Activated T-helper 17 cell treated with anti-CD3 and anti-CD28 coated beads, Interleukin-2, amount 50 U/mL, for 72 hours (primary cell): ENCODE data around the gene SERPINA4. TPM values are rescaled to one million over a fixed set of nuclear protein-coding genes. Genes with fewer than 3 reads are reported as not detected.

ENCODE experiments used
- ATAC-seq: fragments of 150-1000 bp; cut with Tn5 transposase; replicated peaks from 2 replicates; pipeline ENCODE4 v1.10.0; 2021; ENCODE audit warnings: mild to moderate bottlenecking, moderate library complexity
- H3K27ac Mint-ChIP-seq: one replicate; pipeline ENCODE4 v1.8.0; 2022; ENCODE audit warnings: mixed read lengths
- H3K27me3 Mint-ChIP-seq: one replicate; pipeline ENCODE4 v1.8.0; 2022; ENCODE audit warnings: mixed read lengths
- H3K36me3 Mint-ChIP-seq: one replicate; pipeline ENCODE4 v1.8.0; 2022; ENCODE audit warnings: low read depth, mild to moderate bottlenecking, mixed read lengths
- H3K4me1 Mint-ChIP-seq: one replicate; pipeline ENCODE4 v1.8.0; 2022; ENCODE audit warnings: mixed read lengths
- H3K4me3 Mint-ChIP-seq: one replicate; pipeline ENCODE4 v1.8.0; 2022; ENCODE audit warnings: mild to moderate bottlenecking, mixed read lengths
- H3K9me3 Mint-ChIP-seq: one replicate; pipeline ENCODE4 v1.8.0; 2022; ENCODE audit warnings: mixed read lengths
- total RNA-seq, 2 donors: library from RNA; stranded (reverse); gene quantifications; one replicate each; pipeline ENCODE4 v1.2.3, GENCODE V29; 2022

The SERPINA4 gene
- total RNA-seq, 2 donors from 2014 or later, result not detected

DNA sequence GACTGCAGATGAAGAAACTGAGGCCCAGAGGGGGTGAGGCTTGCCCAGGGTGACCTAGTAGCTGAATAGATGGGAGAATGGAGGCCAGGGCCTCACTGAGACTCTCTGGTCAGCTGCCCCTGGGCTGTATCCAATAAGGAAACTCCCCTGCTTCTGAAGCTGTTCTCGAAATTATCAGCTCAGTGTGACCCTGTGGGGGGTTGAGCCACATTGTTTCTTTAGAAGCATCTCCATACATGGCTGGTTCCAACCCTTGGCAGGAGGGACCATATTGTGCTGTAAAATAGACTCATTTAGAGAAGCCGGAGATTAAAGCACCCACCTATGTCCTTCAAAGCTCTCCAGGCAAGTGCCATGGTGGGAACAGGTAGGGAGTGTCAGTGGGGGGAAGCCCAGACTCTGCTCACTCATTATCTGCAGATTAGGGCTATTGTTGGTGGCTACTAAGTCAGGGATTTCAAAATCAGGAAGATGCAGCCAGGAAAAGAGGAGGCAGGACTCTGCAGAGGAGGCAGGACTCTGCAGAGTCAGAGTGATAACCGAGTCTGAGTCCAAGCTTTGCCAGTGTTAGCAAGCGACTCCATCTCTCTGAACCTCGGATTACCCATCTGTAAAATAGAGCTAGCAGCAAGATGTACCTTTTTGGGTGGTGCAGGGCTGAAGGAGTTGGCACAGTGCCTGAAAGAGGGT is 23.5 kb downstream of the SERPINA4 start:
- H3K9me3 Mint-ChIP-seq, result no peaks in the 10 kb centered on the region
- no peak for ATAC-seq
- no peaks in the 10 kb centered on the region for H3K4me1 Mint-ChIP-seq
- no peaks in the 10 kb centered on the region for H3K36me3 Mint-ChIP-seq
- H3K4me3 Mint-ChIP-seq, result no peak overlapping the region
- H3K27me3 Mint-ChIP-seq, result peaks cover 20% of the 10 kb centered on the region
- no peak overlapping the region for H3K27ac Mint-ChIP-seq

- H3K9me3 Mint-ChIP-seq, result no peaks in the 10 kb centered on the region
- H3K4me1 Mint-ChIP-seq, result no peaks in the 10 kb centered on the region
- peaks cover 20% of the 10 kb centered on the region for H3K27me3 Mint-ChIP-seq
- H3K4me3 Mint-ChIP-seq, result no peak overlapping the region
- no peak overlapping the region for H3K27ac Mint-ChIP-seq
- H3K36me3 Mint-ChIP-seq, result no peaks in the 10 kb centered on the region
- ATAC-seq, result no peak
Measured at GRCh38 chr14:94586635-94587034, 25.4 kb downstream of the SERPINA4 start.

GRCh38 chr14:94588311-94588710 is 27.1 kb downstream of the SERPINA4 start:
- no peak for ATAC-seq
- no peak overlapping the region for H3K27ac Mint-ChIP-seq
- no peaks in the 10 kb centered on the region for H3K36me3 Mint-ChIP-seq
- H3K4me1 Mint-ChIP-seq, result no peaks in the 10 kb centered on the region
- no peak overlapping the region for H3K4me3 Mint-ChIP-seq
- no peaks in the 10 kb centered on the region for H3K9me3 Mint-ChIP-seq
- peaks cover 15% of the 10 kb centered on the region for H3K27me3 Mint-ChIP-seq

DNA sequence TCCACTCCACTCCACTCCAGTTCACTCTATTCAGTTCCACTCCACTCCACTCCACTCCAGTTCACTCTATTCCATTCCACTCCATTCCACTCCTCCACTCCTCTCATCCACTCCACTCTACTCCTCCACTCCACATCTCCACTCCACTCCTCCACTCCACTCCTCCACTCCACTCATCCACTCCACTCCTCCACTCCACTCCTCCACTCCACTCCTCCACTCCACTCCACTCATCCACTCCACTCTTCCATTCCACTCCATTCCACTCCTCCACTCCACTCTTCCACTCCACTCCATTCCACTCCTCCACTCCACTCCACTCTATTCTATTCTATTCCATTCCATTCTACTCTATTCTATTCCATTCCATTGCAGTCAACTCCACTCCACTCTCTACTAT is 29.8 kb downstream of the SERPINA4 start:
- peaks cover 4% of the 10 kb centered on the region for H3K4me1 Mint-ChIP-seq
- no peaks in the 10 kb centered on the region for H3K9me3 Mint-ChIP-seq
- H3K4me3 Mint-ChIP-seq, result no peak overlapping the region
- H3K27ac Mint-ChIP-seq, result no peak overlapping the region
- ATAC-seq, result no peak
- no peaks in the 10 kb centered on the region for H3K36me3 Mint-ChIP-seq
- H3K27me3 Mint-ChIP-seq, result peaks cover 24% of the 10 kb centered on the region

GRCh38 chr14:94591871-94592270 is 30.6 kb downstream of the SERPINA4 start:
- Mint-ChIP-seq H3K9me3 (no peaks in the 10 kb centered on the region), H3K36me3 (no peaks in the 10 kb centered on the region), H3K4me3 (no peak overlapping the region), H3K27me3 (peaks cover 25% of the 10 kb centered on the region), H3K4me1 (peaks cover 4% of the 10 kb centered on the region), H3K27ac (no peak overlapping the region)
- no peak for ATAC-seq

DNA sequence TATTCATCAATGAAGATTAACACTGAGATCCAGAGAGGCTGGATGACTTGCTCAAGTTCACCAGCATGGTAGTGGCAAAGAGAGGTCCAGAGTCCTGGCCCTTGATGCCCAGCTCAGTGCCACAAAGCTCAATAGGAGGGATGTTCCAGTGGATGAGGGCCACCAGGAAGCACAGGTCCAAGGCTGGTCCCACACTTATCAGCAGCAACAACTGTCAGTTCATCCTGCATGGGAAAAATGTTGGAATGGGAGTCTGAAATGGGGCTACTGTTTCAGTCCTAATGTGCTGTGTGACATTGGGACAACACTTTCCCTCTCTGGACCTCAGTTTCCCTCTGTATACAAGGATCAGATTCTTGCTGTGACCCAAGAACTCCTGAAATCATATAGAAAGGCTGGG is 31.2 kb downstream of the SERPINA4 start:
- Mint-ChIP-seq H3K27me3 (peaks cover 21% of the 10 kb centered on the region), H3K27ac (no peak overlapping the region), H3K4me3 (no peak overlapping the region), H3K9me3 (no peaks in the 10 kb centered on the region), H3K4me1 (peaks cover 4% of the 10 kb centered on the region), H3K36me3 (no peaks in the 10 kb centered on the region)
- no peak for ATAC-seq

GRCh38 chr14:94593376-94593748 is 32.1 kb downstream of the SERPINA4 start:
- H3K27ac Mint-ChIP-seq, result no peak overlapping the region
- H3K36me3 Mint-ChIP-seq, result no peaks in the 10 kb centered on the region
- H3K9me3 Mint-ChIP-seq, result no peaks in the 10 kb centered on the region
- H3K4me3 Mint-ChIP-seq, result no peak overlapping the region
- H3K4me1 Mint-ChIP-seq, result peaks cover 4% of the 10 kb centered on the region
- H3K27me3 Mint-ChIP-seq, result peaks cover 21% of the 10 kb centered on the region
- ATAC-seq, result no peak

GRCh38 chr14:94593749-94594431 is 32.6 kb downstream of the SERPINA4 start:
- Mint-ChIP-seq H3K4me1 (peaks cover 4% of the 10 kb centered on the region), H3K36me3 (no peaks in the 10 kb centered on the region), H3K4me3 (no peak overlapping the region), H3K27me3 (peaks cover 21% of the 10 kb centered on the region), H3K27ac (no peak overlapping the region), H3K9me3 (no peaks in the 10 kb centered on the region)
- no peak for ATAC-seq

GRCh38 chr14:94594441-94594840 is 33.2 kb downstream of the SERPINA4 start:
- Mint-ChIP-seq H3K9me3 (no peaks in the 10 kb centered on the region), H3K4me1 (peaks cover 4% of the 10 kb centered on the region), H3K4me3 (no peak overlapping the region), H3K27ac (no peak overlapping the region), H3K36me3 (no peaks in the 10 kb centered on the region), H3K27me3 (peaks cover 21% of the 10 kb centered on the region)
- ATAC-seq, result no peak

DNA sequence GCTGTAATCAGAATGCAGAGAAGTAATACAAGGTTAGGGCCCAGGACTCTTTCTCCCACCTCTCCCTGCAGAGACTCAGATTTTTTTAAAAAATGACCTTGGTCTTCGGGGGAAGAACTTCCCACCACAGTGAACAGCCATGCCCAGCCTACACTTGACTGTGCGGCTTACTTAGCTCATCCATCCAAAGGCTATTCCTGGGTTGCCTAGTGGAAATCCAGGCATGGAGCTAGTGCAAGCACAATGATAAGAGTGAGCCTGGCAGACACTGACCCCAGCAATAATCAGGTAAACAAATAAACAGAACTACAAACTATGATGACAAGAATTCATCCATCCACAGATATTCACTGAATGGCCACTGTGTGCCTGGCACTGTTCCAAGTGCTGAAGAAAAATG is 34.7 kb downstream of the SERPINA4 start:
- H3K27me3 Mint-ChIP-seq, result peaks cover 26% of the 10 kb centered on the region
- no peaks in the 10 kb centered on the region for H3K36me3 Mint-ChIP-seq
- peaks cover 4% of the 10 kb centered on the region for H3K4me1 Mint-ChIP-seq
- H3K4me3 Mint-ChIP-seq, result no peak overlapping the region
- ATAC-seq, result no peak
- no peaks in the 10 kb centered on the region for H3K9me3 Mint-ChIP-seq
- H3K27ac Mint-ChIP-seq, result no peak overlapping the region

- ATAC-seq, result no peak
- H3K36me3 Mint-ChIP-seq, result no peaks in the 10 kb centered on the region
- H3K27ac Mint-ChIP-seq, result no peak overlapping the region
- H3K9me3 Mint-ChIP-seq, result no peaks in the 10 kb centered on the region
- H3K27me3 Mint-ChIP-seq, result peaks cover 24% of the 10 kb centered on the region
- H3K4me3 Mint-ChIP-seq, result no peak overlapping the region
- H3K4me1 Mint-ChIP-seq, result peaks cover 4% of the 10 kb centered on the region
Measured at GRCh38 chr14:94596361-94596760, 35.1 kb downstream of the SERPINA4 start.

DNA sequence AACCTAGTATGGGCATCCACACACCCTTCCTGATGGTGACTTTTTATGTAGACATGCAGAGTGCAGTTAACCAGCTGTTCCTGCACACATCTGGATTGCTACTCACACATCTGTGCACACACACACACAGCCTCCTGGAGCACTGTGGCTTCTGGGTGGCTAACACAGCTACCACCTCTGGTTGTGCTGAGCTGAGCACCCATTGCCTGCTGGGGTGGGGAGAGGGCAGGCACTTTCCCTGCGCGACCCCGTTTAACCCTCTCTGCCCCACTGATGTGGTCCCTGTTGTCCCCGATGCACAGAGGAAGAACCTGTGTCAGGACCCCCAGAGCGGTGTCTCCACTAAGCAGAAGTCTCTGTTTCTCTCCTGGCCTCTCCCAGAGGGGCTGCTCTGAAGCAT is 36.5 kb downstream of the SERPINA4 start:
- Mint-ChIP-seq H3K27me3 (peaks cover 24% of the 10 kb centered on the region), H3K4me3 (no peak overlapping the region), H3K9me3 (no peaks in the 10 kb centered on the region), H3K27ac (no peak overlapping the region), H3K4me1 (peaks cover 4% of the 10 kb centered on the region), H3K36me3 (no peaks in the 10 kb centered on the region)
- no peak for ATAC-seq

DNA sequence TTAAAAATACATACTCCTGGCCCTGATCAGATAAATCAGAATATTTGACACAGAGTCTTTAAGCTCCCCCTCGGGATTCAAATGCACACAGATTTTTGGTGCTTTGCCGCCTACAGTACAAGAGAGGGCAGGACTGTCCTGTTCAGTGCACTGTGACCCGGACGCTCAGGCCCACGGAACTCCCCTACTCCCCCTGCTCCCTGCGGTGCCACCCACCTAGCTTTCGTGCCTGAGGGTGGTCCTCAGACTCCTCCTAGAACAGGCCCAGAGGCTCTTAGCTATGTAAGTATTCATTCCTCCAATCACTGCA is 37.2 kb downstream of the SERPINA4 start:
- peaks cover 24% of the 10 kb centered on the region for H3K27me3 Mint-ChIP-seq
- no peak overlapping the region for H3K27ac Mint-ChIP-seq
- H3K9me3 Mint-ChIP-seq, result no peaks in the 10 kb centered on the region
- no peak overlapping the region for H3K4me3 Mint-ChIP-seq
- H3K4me1 Mint-ChIP-seq, result peaks cover 4% of the 10 kb centered on the region
- ATAC-seq, result no peak
- H3K36me3 Mint-ChIP-seq, result no peaks in the 10 kb centered on the region

DNA sequence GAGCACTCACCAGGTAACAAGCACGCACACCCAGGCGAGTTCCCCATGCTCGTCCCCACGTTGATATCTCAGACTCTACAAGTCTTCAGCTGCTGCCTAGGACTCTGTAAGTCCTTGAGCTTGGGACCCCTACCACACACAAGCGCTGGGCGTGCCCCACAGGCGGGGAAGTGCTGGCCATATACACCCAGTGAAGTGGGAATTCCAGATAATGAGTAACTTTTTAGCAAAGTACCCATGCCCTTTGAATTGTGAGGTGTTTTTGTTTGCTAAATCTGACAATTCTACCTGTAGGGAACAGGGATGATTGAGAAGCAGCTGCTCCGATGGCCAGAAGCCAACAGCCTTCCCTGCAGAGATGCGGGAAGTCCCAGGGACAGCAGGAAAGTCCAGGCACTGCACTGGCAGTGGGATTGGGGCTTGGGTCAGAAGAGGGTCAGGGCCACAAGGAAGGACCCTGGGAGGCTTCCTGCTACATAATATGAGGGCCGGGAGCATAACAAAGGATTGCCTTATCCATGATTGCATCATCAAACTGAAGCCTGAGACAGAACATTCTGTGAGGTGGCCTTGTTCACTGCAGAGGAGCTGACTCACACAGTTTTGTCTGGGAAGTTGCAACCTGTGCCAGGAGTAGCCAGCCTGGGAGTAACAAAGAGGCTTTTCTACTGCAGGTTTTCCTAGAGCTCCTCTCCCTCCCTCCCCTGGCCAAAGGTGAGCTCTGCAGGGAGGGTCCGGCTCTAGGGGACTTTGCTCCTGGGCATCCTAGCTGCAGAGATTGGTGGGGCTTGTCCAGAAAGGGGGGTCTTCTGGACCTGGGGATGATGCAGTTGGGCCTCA is 37.8 kb downstream of the SERPINA4 start:
- H3K36me3 Mint-ChIP-seq, result no peaks in the 10 kb centered on the region
- H3K4me3 Mint-ChIP-seq, result no peak overlapping the region
- H3K9me3 Mint-ChIP-seq, result no peaks in the 10 kb centered on the region
- ATAC-seq, result no peak
- peaks cover 4% of the 10 kb centered on the region for H3K4me1 Mint-ChIP-seq
- H3K27ac Mint-ChIP-seq, result no peak overlapping the region
- H3K27me3 Mint-ChIP-seq, result peaks cover 24% of the 10 kb centered on the region

GRCh38 chr14:94599656-94600004 is 38.4 kb downstream of the SERPINA4 start:
- Mint-ChIP-seq H3K9me3 (no peaks in the 10 kb centered on the region), H3K36me3 (no peaks in the 10 kb centered on the region), H3K27me3 (peaks cover 24% of the 10 kb centered on the region), H3K27ac (no peak overlapping the region), H3K4me3 (no peak overlapping the region), H3K4me1 (peaks cover 4% of the 10 kb centered on the region)
- no peak for ATAC-seq
